ENCODE data around the gene ABI3. TPM values are rescaled to one million over a fixed set of nuclear protein-coding genes. Genes with fewer than 3 reads are reported as not detected.
A peak's percentile ranks its signal among the peaks of the same experiment; 100 is the strongest.

The ABI3 gene
- total and polyA plus RNA-seq, 9 of the 15 experiments (the other 6 are each of a cell fraction or from before 2014, with no cell fraction given) = not detected

GRCh38 chr17:49193513-49194296, 16.8 kb upstream of the ABI3 start (continued):
- TF ChIP-seq ATF6 (CRISPR knock-in tag; IDR thresholded peaks at IDR 0.05) (no peak), KLF6 (CRISPR knock-in tag; IDR thresholded peaks at IDR 0.05; ENCODE audit: borderline replicate concordance) (no peak), MITF (IDR thresholded peaks at IDR 0.05) (no peak), PYGO2 (tag; IDR thresholded peaks at IDR 0.05) (no peak), DDX20 (tag; IDR thresholded peaks at IDR 0.05; ENCODE audit: low read depth) (no peak), NFATC3 (IDR thresholded peaks at IDR 0.05) (peak; percentile 77; the same call in 1 of the 2 replicates), YBX1 (IDR thresholded peaks at IDR 0.05) (no peak; the same call in 1 of the 2 replicates), HOXB6 (CRISPR knock-in tag; IDR thresholded peaks at IDR 0.05; ENCODE audit: borderline replicate concordance) (no peak), SREBF1 (IDR thresholded peaks at IDR 0.05; ENCODE audit: borderline replicate concordance, low read depth, low read length) (no peak), SMARCA4 (IDR thresholded peaks at IDR 0.05) (peak; percentile 61; the same call in 1 of the 2 replicates), ZC3H4 (CRISPR knock-in tag; IDR thresholded peaks at IDR 0.05; ENCODE audit: borderline replicate concordance) (no peak), TCF3 (CRISPR knock-in tag; IDR thresholded peaks at IDR 0.05) (peak; percentile 40; the same call in 1 of the 2 replicates), ZNF445 (CRISPR knock-in tag; IDR thresholded peaks at IDR 0.05; ENCODE audit: low read depth) (no peak), AFF1 (IDR thresholded peaks at IDR 0.05; ENCODE audit: low read depth in 1 of 2, partially characterized antibody in 2 of 2) (peak; percentile 17 to 33), ADNP (tag; IDR thresholded peaks at IDR 0.05) (peak; percentile 9; the same call in 1 of the 2 replicates), ZBTB7A (IDR thresholded peaks at IDR 0.05; ENCODE audit: borderline replicate concordance, control insufficient read depth, low read depth, low read length) (no peak), TBP (optimal IDR thresholded peaks at IDR 0.05; ENCODE audit: low read depth, low read length) (no peak), ZC3H8 (IDR thresholded peaks at IDR 0.05) (peak; percentile 81; the same call in 1 of the 2 replicates), BRF2 (IDR thresholded peaks at IDR 0.05; ENCODE audit: borderline replicate concordance, insufficient read depth, insufficient read length) (no peak), TBL1XR1 (IDR thresholded peaks at IDR 0.05; ENCODE audit: low read length in 2 of 2) (no peak)

Measured in K562 (cell line).